ENCODE measurements around the gene ZBTB46.
"Not testable (repeated sequence)": the region's sequence is repeated elsewhere in the genome, so short reads cannot be mapped to it uniquely, and the experiment has no call there.

Gene ZBTB46

GRCh38 chr20:63777614-63778013 is 53.5 kb downstream of the ZBTB46 start:
- DNase-seq (ENCODE audit: low spot score), result no peak
- TF ChIP-seq, protein P1, sequence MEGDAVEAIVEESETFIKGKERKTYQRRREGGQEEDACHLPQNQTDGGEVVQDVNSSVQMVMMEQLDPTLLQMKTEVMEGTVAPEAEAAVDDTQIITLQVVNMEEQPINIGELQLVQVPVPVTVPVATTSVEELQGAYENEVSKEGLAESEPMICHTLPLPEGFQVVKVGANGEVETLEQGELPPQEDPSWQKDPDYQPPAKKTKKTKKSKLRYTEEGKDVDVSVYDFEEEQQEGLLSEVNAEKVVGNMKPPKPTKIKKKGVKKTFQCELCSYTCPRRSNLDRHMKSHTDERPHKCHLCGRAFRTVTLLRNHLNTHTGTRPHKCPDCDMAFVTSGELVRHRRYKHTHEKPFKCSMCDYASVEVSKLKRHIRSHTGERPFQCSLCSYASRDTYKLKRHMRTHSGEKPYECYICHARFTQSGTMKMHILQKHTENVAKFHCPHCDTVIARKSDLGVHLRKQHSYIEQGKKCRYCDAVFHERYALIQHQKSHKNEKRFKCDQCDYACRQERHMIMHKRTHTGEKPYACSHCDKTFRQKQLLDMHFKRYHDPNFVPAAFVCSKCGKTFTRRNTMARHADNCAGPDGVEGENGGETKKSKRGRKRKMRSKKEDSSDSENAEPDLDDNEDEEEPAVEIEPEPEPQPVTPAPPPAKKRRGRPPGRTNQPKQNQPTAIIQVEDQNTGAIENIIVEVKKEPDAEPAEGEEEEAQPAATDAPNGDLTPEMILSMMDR (IDR thresholded peaks at IDR 0.05; ENCODE audit: extremely low read depth, missing control alignments), result no peak

- not testable (repeated sequence) for DNase-seq (ENCODE audit: low spot score)
Measured at GRCh38 chr20:63776875-63777274, 54.2 kb downstream of the ZBTB46 start.

- DNase-seq (ENCODE audit: low spot score), result no peak
- TF ChIP-seq, protein P1 (IDR thresholded peaks at IDR 0.05; ENCODE audit: extremely low read depth, missing control alignments), result no peak
Measured at GRCh38 chr20:63775096-63775978, 55.7 kb downstream of the ZBTB46 start.

DNA sequence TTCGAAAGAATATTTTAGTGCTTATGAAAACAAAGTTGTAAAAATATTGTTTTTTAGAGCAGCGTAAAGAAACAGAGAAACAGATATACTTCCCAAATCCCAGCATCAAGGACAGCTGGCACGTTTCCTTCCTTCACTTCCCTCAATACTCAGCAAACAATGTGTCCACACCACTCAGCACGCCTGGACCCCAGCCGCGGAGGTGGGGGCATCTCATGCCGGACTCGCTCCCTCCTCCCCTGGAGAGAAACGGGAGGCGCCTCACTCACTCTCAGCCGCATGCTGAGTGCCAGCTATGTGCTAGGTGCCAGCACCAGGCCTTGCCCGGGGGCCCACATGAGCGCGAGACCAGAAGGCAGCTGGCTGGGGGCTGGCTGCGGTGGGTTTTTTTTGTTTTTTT is 56.8 kb downstream of the ZBTB46 start:
- no peak for DNase-seq (ENCODE audit: low spot score)
- TF ChIP-seq, protein P1 (IDR thresholded peaks at IDR 0.05; ENCODE audit: extremely low read depth, missing control alignments), result no peak

- TF ChIP-seq, protein P1 (IDR thresholded peaks at IDR 0.05; ENCODE audit: extremely low read depth, missing control alignments), result no peak
- no peak for DNase-seq (ENCODE audit: low spot score)
Measured at GRCh38 chr20:63773571-63774241, 57.4 kb downstream of the ZBTB46 start.

- no peak for DNase-seq (ENCODE audit: low spot score)
- TF ChIP-seq, protein P1 (IDR thresholded peaks at IDR 0.05; ENCODE audit: extremely low read depth, missing control alignments), result no peak
Measured at GRCh38 chr20:63772781-63773518, 58.1 kb downstream of the ZBTB46 start.

DNA sequence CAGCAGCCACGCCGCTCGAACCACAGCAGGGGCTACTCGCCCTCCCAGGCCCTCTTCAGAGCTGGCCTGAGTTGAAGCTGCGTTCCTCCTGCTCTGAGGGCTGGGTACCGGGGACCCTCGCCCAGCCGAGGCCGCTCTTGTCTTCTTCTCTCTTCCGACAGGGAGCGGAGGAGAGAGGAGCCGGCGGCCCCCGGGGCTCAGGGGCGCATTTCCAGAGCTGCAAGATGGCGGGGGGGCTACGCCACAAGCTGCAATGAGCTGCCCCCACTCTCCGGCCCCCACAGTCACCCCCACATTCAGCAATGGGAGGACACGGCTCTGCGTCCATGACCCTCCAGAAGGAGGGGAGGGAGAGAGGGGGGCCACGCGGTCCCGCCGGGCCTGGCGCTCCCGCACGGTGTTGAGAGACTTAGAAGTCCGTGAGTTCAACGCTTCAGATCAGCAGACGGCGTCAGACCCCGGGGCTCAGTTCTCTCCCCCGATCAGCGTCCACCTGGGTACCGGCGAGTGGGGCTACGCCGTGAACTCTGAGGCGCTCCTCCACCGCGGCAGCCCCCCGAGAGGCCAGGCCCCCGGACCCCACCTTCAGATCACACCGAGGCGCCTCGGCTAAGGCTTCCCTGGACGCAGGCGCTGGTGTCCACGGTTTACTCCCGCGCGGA is 59.9 kb downstream of the ZBTB46 start:
- TF ChIP-seq, protein P1 (IDR thresholded peaks at IDR 0.05; ENCODE audit: extremely low read depth, missing control alignments), result no peak
- no peak for DNase-seq (ENCODE audit: low spot score)
